VCaP (cell line): ENCODE data around the gene UMAD1.

ENCODE experiments used
- H3K27ac ChIP-seq: fragments of 450-650 bp; 2 replicates; pipeline ENCODE4 v1.5.1; 2017
- TF ChIP-seq, protein P1 (sequence below): fragments of 450-650 bp; conservative IDR thresholded peaks from 2 replicates; pipeline ENCODE4 v1.5.1; 2017; ENCODE audit warnings: mild to moderate bottlenecking, moderate library complexity

Gene UMAD1

DNA sequence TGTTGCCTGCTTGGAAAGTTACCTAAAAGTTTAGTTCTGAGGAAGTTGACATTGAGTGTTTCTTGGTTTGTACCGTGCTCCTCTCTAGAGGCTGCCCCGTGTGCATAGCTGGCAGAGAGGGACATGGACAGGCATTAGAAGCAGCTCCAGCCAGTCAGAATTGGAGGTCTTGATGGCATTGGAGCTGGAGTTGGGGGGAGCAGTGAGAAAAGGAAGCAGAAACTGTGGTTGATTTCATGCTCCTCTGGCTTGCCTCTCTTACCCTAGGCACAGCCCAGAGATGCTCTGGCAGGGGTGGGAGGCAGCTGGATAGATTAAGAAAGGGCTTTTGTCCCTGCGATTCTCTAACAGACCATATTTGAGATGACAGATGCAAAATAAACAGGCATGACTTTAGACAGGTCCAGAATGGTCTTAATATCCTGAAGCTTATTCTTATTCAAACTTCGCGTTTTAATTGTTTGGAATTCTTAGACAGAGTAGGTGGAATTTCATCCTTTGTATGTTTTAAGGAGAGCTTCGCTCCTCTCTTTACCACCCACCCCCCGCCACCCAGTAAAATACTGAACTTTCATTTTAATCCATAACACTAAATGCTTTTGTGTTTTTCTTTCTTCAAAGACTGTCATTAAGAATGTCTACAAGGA lies 254.6 kb downstream of the UMAD1 start:
- no peak overlapping the region for H3K27ac ChIP-seq
- TF ChIP-seq, protein P1, sequence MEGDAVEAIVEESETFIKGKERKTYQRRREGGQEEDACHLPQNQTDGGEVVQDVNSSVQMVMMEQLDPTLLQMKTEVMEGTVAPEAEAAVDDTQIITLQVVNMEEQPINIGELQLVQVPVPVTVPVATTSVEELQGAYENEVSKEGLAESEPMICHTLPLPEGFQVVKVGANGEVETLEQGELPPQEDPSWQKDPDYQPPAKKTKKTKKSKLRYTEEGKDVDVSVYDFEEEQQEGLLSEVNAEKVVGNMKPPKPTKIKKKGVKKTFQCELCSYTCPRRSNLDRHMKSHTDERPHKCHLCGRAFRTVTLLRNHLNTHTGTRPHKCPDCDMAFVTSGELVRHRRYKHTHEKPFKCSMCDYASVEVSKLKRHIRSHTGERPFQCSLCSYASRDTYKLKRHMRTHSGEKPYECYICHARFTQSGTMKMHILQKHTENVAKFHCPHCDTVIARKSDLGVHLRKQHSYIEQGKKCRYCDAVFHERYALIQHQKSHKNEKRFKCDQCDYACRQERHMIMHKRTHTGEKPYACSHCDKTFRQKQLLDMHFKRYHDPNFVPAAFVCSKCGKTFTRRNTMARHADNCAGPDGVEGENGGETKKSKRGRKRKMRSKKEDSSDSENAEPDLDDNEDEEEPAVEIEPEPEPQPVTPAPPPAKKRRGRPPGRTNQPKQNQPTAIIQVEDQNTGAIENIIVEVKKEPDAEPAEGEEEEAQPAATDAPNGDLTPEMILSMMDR: no peak

DNA sequence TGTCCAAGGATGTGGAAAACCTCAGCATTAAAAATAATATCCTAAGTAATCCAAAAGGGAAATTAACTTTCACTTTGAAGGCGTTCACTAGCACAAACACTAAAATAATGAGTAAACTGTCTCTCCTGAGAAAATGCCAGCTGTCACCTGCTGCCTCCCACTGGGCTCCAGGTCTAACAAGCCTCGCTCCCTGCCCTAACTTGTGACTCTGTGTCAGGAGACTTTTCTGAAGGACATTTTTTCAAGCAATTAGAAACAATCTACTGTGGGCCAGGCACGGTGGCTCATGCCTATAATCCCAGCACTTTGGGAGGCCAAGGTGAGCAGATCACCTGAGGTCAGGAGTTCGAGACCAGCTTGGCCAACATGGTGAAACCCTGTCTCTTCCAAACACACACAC lies 255.2 kb downstream of the UMAD1 start:
- no peak overlapping the region for H3K27ac ChIP-seq
- TF ChIP-seq, protein P1: no peak

DNA sequence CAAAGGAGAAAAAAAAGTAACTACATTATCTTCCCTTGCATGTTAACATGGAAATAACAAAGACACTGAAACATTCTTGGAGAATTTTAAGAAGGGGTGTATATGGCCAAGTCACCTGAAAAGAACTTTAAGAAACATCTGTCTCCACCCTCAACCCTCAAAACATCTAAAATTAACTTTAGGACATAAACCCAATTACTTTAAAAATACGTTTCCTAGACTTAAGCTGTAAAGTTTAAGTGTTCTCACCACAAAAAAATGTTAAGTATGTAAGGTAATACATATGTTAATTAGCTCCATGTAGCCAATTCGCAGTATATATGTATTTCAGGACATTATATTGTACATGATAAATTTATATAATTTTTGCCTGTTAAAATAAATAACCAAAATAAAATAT lies 257.0 kb downstream of the UMAD1 start:
- no peak overlapping the region for H3K27ac ChIP-seq
- TF ChIP-seq, protein P1: no peak

DNA sequence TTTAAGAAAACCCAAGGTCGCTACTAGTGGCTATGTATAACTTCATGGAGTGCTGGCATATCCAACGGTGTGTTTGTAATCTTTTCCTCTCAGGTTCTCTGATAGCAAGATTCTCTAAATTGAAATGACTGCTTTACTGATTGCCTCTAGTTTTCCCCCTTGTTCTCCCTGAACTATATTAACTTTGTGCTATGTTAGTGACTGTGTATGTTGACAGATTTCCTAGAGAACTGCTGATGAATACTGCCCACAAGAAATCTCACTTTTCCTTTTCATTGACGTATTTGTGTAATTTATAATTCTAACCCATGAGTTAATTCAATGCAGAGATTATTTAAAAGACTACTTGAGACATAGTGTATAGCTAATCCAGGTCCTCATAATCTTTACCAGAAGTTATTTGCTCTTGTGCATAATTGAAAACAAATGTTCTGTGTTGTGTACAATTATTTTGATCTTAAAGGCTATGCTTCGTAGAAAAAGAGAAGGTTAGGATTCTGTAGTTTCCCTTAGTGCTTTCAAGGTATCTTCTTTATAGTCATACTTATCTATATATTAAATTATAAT lies 257.5 kb downstream of the UMAD1 start:
- TF ChIP-seq, protein P1: no peak
- no peak overlapping the region for H3K27ac ChIP-seq

DNA sequence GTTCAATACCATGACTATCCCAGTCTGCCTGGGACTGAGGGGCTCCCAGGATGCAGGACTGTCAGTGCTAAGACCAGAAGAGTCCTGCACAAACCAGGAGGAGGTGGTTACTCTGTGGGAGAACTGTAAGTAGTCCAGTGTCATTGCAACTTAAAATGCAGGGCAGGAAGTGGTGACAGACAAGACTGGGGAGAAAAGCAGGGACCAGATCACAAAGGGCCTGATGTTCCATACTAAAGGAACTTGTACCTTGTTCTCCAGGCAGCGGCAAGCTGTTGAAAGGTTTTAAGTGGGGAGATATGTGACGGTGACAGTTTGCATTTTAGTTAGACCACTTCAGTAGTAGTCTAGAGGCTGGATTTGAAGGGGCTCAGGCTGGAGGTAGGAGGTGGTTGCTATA lies 262.3 kb downstream of the UMAD1 start:
- H3K27ac ChIP-seq: peak overlapping the region; percentile 33
- TF ChIP-seq, protein P1: no peak

DNA sequence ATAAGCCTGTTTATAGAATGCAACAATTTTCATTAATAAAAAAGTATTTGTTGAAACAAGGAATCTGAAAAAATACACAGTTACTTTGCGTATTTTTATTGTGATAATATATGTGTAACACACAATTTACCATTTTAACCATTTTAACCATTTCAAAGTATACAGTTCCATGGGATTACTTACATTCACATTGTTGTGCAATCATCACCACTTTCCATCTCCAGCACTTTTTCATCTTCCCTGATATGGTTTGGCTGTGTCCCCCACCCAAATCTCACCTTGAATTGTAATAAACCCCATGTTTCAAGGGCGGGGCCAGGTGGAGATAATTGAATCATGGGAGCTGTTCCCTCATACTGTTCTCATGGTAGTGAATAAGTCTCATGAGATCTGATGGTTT lies 266.8 kb downstream of the UMAD1 start:
- H3K27ac ChIP-seq: no peak overlapping the region
- TF ChIP-seq, protein P1: no peak

DNA sequence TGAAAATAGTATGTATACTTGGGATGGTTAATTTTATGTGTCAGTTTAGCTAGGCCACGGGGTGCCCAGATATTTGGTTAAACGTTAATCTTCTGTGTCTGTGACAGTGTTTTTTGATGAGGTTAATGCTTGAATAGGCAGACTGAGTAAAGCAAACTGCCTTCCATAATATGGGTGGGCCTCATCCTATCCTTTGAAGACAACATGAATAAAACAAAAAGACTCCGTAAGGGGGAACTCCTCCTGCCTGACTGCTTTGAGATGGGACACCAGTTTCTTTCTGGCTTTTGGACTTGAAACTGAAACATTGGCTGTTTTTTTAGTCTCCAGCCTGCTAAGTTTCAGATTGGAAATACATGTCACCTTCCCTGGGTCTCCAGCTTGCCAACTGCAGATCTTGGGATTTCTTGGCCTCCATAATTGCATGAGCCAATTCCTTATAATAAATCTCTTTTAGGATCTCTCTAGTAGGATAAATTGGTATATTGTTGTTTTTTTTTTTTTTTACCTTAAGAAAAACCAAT lies 268.1 kb downstream of the UMAD1 start:
- no peak overlapping the region for H3K27ac ChIP-seq
- TF ChIP-seq, protein P1: no peak
